LNCaP clone FGC (cell line): ENCODE measurements around the gene ELP1.
A peak's percentile ranks its signal among the peaks of the same experiment; 100 is the strongest.
"Not testable (repeated sequence)": the region's sequence is repeated elsewhere in the genome, so short reads cannot be mapped to it uniquely, and the experiment has no call there.

ENCODE experiments used
- DNase-seq: peaks from one replicate; pipeline ENCODE4 v3.0.0-alpha.2; 2011; ENCODE audit warnings: low read depth
- H3K4me3 ChIP-seq: 2 replicates; pipeline ENCODE4 v1.5.1; 2011; ENCODE audit warnings: mild to moderate bottlenecking, low read depth, low read length, control low read depth
- CTCF ChIP-seq: IDR thresholded peaks from 2 replicates; pipeline ENCODE4 v1.5.1; 2012; ENCODE audit warnings: mild to moderate bottlenecking; ENCODE audit not compliant: control insufficient read depth, insufficient read depth; ENCODE audit errors: extremely low read depth

ELP1 gene

DNA sequence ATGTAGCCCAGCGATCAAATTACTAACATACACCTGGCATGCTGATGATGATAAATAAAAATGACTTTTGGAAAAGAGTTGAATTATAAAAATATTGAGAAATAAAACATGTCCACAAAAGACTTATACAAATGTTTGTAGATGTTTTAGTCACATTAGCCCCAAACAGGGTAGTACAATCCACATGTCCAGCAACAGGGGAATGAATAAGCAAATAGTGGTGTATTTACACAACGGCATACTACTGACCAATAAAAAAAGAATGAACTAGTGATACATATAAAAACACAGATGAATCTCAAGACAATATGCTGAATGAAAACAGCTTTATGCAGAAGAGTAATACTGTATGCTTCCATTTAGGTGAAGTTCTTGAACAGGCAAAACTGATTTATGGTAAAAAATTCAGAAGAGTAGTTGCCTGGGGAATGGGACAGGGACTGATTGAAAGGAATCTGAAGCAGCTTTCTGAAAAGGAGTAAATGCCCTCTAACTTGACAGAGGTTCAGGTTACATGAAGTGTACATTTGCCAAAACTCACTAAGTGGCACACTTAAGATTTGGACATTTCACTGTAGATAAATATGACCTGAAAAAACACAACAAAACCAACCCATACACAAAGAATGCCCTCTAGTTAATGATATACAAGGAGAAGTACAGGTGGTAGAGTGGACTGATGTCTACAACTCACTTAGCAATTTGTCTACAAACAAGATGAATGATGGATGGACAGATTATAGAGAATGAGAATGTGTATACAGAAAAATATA is 36.4 kb downstream of the ELP1 start:
- peak; percentile 35 for DNase-seq
- no peak for TF ChIP-seq CTCF

GRCh38 chr9:108894225-108894997 is 39.5 kb downstream of the ELP1 start:
- no peak overlapping the region for H3K4me3 ChIP-seq
- no peak for TF ChIP-seq CTCF
- peak; percentile 89 for DNase-seq

More for the DNA sequence above, 36.4 kb downstream of the ELP1 start:
- no peak overlapping the region for H3K4me3 ChIP-seq

DNA sequence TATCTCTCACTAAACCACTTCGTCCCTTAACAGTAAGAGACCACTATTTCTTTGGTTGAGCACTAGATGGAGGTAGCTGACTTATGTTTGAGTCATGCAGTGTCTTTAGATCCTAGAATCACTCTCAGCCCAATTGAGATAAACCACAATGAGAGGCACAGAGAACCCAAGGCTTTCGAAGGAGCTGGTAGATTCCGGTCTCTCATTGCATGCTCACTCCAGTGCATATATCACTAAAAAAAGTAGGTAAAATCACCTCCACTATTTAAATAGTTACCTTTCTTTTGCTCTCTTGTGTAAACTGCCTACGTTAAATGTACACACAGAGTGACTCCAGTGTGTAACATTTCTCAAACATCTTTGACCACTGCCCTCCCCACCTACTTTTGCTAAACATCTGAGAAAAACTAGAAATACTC is 44.3 kb downstream of the ELP1 start:
- DNase-seq = no peak
- TF ChIP-seq CTCF = peak; percentile 35; the same call in 1 of the 2 replicates
- no peak overlapping the region for H3K4me3 ChIP-seq

DNA sequence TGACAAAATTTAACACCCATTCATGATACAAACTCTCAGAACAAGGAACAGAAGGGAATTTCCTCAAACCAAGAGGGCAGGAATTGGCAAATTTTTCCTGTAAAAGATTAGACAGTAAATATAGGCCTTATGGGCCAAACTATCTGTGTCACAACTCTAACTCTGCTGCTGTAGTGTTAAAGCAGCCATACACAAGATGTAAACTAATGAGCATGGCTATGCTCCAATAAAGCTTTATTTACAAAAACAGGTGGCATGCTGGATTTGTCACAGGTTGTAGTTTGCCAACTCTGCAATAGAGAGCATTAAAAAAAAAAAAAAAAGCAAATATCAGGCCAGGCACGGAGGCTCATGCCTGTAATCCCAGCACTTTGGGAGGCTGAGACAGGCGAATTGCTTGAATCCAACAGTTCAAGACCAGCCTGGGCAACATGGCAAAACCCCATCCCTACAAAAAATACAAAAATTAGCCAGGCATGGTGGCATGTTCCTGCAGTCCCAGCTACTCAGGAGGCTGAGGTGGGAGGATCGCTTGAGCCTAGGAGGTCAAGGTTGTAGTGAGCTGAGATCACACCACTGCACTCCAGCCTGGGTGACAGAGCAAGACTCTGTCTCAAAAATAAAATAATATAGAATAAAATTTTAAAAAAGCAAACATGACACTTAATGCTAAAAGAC is 47.2 kb downstream of the ELP1 start:
- peak; percentile 78 for DNase-seq
- H3K4me3 ChIP-seq = not testable (repeated sequence)

DNA sequence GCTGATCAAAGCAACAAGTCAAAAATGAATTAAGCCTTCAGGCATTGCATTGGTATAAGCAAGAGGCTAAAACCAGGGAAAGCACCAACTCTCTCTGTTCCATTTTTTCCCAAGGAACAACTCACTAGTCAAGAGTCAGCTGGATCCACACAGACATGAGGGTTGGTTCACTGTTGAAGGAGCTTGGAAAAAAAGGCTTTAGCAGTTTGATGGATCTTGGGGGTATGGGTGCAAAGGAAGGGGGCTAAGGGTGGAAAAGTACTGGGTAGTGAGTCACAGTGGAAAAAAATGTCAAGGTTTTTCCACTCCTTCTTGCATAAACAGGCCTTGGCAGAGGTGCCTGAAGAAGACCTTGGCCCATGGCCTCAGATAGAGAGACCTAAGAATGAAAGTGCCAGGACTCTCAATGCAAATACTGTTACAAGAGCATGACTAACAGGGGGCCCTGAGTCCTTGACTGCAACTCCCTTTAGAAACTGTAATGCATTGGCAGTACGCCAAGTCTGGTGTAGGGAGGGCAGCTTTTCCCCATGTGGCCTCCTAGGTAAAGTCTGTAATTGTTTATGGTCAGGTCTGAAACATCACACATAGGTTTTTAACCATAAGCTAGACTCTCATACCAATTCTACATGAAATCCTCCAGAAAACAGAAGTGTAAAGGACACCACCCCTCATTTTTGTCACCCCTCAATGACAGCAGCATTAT is 48.1 kb downstream of the ELP1 start:
- TF ChIP-seq CTCF = no peak
- no peak overlapping the region for H3K4me3 ChIP-seq
- DNase-seq = no peak

DNA sequence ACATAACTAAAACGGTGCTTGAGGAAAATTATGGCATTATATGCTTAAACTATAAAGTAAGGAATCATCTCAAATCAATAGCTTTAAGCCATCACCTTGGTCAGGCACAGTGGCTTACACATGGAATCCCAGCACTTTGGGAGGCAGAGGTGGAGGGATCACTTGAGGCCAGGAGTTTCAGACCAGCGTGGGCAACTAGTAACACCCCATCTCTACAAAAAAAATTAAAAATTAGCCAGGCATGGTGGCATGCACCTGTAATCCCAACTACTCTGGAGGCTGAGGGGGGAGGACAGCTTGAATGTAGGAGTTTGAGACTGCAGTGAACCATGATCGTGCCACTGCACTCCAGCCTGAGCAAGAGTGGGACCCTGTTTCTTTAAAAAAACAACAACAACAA is 49.2 kb downstream of the ELP1 start:
- TF ChIP-seq CTCF = no peak
- H3K4me3 ChIP-seq = no peak overlapping the region
- no peak for DNase-seq
